Activated CD4-positive, alpha-beta T cell treated with anti-CD3 and anti-CD28 coated beads, Interleukin-2, amount 50 U/mL, for 24 hours (primary cell): ENCODE results near the gene UQCRHL.
A peak's percentile ranks its signal among the peaks of the same experiment; 100 is the strongest.
"Not testable (repeated sequence)": the region's sequence is repeated elsewhere in the genome, so short reads cannot be mapped to it uniquely, and the experiment has no call there.

Source experiments
- DNase-seq, 2 donors: peaks; one replicate each; pipeline ENCODE4 v3.0.0-alpha.2; 2020; ENCODE audit warnings: low read depth in 1 of 2, low spot score in 1 of 2

The UQCRHL gene

DNA sequence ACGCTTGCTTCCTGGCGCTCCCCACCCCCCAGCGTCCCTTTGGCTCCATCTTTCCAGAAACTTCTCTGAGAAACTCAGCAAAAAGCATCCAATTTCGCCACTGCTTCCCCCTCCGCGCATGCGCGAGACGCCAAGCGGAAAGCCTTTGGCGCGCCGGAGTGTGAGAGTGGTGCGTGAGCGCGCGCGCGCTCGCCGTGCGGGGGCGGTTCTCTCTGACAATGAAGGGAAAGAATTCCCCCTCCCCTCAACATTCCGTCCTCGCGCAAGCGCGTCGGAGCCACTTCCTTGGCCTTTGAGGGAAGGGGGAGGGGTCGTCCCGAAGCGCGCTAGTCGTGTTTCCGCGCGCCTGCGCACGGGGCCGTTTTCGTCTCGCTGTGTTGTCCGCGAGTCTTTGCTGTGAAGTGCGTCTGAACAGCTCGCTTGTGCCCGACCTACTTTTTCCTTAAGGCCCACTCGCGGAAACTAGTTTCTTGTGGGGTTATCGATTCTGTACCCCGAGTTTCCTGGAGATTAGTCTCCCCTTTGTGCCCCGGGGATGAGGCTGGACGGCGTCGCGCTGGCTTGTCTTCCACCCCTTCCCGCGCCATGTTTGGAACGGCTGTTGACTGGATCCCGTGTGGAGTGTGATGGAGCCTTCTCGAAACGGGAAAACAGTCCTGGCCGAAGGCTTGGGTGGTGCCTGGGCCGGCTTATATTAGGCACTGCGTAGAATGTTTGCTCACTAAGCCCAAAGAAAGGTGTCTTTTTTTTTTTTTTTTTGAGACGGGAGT, 28.5 kb upstream of the UQCRHL start:
- DNase-seq, result peak; percentile 99

DNA sequence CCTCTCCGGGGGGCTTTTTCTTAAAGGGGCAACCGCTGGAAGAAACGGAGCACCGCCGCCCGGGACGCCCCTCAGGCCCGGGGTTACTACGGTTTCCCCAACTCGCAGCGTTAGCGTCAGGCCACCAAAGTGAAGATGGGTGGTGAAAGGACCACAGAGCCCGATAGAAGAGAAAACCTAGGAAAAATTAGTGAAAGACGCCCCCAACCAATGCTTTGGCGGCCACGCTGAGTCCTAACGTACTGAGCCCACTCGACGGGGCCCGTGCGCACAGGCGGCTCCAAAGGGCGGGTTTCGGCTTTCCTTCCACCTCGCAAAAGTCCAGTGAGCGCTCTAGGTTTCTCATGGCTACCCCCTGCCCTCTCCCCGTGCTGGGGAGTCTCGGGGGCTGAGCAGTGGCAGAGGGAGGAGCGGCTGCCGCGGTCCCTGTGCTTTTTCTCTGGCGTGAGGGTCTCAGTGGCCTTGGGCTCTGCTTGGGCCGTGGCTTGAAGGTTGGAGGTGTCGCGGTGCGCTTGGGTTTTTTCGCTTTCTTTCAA, 27.8 kb upstream of the UQCRHL start:
- no peak for DNase-seq

DNA sequence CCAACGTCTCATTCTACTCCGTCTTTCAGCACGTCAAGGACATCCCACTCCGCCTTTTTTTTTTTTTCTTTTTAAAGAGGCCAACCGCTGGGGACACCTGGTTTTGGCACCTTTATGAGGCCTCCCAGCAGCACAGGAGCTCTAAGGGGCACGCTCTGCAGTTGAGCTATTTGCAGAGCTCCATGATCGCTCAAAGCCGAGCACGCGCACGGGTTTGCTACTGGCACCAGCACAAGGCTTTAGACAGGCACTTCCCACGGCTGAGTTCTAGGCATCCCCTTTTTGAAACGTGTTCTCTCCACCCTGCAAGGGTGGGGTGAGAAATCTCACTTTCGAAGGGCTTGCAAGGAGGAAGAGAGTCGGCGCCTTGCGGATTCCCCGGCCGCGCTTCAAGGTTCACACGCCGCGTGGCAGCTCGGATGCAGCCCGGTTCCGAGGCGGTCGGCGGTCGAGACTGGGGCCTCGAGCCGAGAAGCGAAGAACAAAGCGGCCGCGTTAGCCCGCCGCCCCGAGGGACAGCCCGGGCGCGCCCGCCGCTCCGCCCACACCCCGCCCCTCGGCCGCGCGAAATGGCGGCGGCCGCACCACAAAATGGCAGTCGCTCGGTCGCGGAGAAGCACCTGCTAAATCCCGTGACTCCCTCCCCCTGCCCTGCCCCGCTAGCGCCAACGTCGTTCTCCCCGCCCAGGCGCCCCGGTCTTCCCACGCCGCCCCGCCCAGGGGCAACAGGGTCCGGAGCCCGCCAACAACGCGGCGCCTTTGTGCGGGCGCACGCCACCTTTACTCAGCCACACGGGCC, 27.2 kb upstream of the UQCRHL start:
- DNase-seq, result peak; percentile 76 to 85

DNA sequence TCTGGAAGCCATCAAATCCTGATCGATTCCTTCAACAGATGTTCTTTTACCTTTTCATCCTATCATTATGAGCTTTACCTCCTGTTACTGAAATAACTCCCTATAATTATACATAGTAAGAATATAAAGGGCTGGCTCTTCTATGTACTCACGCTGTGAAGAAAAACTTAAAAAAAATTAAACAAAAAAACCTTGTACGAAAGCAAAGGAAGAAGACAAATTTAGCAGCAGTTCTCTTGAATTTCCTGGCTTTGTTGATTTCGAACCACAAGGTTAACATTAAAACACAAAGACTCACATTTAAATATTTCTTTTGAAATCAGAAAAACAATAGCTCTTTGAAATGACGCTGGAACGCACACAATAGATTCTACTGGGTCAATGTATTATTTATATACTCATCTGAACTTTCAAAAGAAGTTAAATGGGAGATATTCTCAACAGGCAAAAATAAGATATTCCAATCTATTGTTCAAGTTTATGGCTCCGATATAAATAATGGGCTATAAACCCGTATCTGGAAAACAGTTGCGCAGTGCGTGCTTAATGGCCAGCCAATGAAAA, 26.5 kb upstream of the UQCRHL start:
- no peak for DNase-seq

DNA sequence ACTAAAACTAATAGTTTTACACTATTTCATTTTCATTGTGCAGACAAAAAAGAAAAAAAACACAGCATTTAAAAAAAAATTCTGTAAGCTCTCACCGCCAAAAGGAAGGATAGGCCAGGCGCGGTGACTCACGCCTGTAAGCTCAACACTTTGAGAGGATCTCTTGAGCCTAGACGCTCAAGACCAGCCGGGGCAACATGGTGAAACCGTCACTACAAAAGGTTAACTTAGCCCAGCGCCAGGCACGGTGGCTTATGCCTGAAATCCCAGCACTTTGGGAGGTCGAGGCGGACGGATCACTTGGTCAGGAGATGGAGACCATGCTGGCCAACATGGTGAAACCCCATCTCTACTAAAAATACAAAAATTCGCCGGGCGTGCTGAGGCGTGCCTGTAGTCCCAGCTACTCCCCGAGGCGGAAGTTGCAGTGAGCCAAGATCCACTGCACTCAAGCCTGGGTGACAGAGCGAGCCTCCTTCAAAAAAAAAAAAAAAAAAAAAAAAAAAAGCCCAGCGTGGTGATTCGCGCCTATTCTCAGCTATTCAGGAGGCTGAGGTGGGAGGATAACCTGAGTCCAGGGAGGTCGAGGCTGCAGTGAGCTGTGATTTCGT, 25.7 kb upstream of the UQCRHL start:
- DNase-seq, result peak; percentile 15 to 36

DNA sequence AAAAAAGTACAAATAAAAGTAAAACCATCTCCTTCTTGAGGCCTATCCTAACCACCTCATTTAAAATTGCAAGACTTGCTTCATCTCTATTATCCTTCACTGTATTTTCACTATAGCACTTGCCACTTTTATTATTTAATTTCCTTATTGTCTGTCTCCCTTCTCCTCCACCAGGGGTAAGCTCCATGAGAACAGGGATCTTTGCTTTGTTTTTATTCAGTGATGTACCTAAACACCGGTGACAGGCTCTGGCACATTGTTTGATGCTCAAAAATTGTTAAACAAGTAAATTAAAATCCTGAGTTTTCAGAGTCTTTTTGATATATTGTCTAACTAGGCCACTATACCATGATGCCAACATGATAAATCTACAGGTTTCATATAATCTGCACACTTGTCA, 22.8 kb upstream of the UQCRHL start:
- no peak for DNase-seq

DNA sequence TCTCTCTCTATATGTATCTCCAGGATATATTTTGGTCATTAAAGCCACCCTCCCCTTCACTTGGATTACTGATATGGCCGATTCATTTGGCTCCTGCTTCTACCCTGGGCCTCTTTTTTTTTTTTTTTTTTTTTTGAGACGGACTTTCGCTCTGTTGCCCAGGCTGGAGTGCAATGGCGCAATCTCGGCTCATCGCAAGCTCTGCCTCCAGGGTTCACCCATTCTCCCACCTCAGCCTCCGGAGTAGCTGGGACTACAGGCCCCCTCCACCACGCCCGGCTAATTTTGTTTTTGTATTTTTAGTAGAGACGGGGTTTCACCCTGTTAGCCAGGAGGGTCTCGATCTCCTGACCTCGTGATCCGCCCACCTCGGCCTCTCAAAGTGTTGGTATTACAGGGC, 21.5 kb upstream of the UQCRHL start:
- DNase-seq, result not testable (repeated sequence)

DNA sequence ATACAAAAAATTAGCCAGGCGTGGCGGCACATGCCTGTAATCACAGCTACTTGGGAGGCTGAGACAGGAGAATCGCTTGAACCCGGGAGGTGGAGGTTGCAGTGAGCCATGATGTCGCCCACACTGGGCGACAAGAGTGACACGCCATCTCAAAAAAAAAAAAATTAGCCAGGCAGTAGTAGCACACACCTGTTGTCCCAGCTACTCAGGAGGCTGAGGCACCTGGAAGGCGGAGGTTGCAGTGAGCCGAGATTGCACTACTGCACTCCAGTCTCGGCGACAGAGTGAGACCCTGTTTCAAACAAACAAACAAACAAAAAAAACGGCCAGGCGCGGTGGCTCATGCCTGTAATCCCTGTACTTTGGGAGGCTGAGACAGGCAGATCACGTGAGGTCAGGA, 20.1 kb upstream of the UQCRHL start:
- not testable (repeated sequence) for DNase-seq

DNA sequence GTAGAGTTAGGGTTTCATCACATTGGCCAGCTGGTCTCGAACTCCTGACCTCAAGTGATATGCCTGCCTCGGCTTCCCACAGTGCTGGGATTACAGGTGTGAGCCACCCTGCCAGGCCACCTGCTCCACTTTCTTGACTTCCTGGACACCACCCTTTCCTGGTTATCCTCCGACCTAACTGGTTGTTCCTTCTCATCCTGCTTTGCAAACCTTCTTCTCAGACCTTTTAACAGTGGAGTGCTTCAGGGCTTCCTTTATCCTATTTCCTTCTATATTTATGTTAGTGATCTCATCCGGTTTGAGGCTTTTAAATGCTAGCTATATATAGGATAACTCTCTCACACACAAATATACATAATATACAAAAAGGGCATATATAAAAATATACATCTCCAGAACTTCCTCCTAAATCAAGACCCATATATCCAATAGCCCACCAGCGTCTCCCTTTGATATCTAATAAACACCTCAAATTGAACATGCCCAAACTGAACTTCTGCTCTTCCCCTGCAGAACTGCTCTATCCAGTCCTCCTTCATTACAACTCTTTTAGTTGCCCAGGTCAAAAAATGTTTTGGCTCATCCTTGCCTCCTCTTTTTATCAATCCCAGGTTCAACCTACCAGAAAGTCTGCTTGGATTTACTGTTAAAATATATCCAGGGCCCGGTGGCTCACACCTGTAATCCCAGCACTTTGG, 19.5 kb upstream of the UQCRHL start:
- DNase-seq, result no peak

DNA sequence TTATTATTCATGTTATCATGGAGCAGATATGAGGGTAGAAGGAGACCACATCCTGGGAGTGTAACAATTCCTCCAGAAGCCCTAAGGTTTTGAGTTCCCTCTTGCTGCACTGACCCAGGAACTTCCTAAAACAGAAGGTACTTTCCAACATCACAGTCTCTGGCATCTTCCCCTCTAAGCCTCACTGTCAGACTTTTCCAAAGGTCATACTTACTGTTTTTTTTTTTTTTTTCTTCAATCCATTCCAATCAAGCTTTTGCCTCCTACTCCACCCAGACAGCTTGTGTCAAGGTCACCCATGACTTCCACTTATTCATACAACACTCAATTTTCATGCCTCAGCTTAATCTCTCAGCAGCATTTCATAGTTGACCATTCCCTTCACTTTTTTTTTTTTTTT, 18.4 kb upstream of the UQCRHL start:
- no peak for DNase-seq

DNA sequence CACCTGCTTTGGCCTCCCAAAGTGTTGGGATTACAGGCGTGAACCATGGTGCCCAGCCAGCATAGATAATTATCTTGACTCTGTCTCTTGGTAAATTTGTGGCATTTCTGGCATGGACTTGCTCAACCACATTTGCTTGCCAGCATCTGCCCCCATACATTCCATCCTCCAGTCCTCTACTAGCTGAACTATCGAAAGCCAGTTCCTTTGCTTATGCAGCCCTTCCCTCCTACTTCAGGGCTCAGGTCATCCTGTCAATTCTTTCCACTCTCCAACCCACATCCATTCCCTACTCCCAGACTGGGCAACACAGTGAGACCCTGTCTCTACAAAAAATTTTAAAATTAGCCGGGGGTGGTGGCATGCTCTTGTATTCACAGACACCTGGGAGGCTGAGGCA, 13.0 kb upstream of the UQCRHL start:
- no peak for DNase-seq

DNA sequence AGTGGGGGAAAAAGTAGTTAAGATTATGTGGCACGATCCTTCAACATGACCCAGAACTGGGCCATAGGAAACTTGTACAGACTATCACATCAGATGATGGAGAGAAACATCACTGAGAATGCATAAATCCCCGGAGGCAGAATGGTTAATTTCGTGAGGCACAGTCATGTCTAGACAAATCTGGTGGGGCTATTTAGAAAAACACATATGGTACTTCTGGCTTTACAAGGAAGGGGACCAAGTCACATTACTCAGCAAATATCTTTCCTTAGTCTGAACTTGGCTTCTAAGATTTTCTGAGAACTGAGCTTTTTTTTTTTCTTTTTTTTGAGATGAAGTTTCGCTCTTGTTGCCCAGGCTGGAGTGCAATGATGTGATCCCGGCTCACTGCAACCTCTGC, 9.2 kb upstream of the UQCRHL start:
- DNase-seq, result no peak

DNA sequence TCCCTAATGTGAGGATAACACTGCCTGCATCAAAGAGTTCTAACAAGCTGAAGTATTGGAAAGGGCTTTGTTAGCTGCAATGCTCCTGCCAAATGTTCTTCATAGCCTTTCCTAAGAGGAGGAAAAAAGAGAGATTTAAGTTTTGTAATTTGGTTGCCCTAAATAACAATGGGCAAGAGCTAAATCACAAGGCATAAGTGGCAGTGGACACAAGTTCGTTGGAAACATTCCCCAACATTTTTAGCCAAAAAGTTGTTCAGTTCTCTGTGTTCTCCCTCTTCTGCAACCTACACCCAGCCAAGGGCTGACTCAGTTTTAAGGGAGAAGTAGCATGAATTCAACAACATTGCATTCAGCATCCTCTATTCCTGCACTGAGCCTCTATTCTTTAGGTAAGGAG, 2.6 kb upstream of the UQCRHL start:
- DNase-seq, result no peak

DNA sequence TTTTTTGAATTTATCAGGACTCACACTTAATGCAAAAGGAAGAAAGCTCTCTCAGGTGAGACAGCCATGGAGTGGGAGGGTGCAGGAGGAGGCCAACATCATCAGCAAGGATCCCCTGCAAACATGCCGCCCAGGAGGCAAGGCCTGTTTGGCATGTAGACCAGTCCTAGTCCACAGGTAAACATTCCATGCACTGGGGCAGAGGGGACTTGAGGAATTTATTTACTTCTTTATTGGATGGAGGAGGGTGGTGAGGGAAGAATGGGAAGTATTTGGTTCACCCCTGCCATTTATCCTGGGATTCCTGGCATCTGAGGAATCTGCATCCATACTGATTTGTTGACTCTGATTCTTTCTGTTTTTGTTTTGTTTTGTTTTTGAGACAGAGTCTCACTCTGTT, 1.5 kb upstream of the UQCRHL start:
- DNase-seq, result no peak

DNA sequence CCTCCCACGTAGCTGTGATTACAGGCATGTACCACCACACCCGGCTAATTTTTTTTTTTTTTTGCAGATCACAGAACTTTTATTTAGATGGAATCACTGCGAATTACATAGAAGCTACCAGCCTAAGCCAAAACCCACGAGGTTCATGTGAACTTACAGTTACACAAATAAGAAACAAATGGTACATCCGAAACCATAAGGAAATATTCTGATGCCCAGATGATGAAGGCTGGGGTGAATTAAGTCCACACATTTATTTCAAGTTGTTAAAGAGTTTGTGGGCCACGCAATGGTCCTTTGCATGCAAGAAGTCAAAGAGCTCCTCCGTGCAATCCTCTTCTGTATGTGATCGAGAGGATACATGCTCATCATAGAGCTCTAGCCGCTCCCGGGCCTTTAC, 328 bp downstream of the UQCRHL start:
- DNase-seq, result no peak

DNA sequence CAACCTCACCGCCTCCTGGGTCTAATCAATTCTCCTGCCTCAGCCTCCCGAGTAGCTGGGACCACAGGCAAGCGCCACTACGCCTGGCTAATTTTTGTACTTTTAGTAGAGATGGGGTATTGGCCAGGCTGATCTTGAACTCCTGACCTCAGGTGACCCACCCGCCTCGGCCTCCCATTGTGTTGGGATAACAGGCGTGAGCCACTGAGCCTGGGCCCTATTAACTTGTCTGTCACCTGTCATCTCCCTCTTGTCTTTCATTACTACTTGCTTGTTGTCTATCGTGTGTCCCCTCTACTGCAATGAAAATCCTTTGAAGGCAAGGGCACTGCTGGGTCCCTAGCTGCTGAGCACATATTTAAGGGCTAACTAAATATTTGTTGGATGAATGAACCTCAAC, 3.4 kb downstream of the UQCRHL start:
- DNase-seq, result no peak

DNA sequence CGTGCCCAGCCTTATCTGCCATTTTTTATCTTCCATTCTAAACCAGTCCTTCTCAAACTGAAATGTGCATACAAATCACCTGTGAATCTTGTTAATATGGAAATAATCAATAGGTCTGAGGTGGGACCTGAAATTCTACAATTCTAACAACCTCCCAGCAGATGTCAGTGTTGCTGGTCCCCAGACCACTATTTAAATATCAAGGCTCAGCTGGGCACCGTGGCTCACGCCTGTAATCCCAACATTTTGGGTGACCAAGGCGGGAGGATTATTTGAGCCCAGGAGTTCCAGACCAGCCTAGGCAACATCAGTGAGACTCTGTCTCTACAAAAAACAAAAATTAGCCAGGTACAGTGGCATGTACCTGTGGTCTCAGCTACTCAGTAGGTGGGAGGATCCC, 4.1 kb downstream of the UQCRHL start:
- DNase-seq, result no peak

DNA sequence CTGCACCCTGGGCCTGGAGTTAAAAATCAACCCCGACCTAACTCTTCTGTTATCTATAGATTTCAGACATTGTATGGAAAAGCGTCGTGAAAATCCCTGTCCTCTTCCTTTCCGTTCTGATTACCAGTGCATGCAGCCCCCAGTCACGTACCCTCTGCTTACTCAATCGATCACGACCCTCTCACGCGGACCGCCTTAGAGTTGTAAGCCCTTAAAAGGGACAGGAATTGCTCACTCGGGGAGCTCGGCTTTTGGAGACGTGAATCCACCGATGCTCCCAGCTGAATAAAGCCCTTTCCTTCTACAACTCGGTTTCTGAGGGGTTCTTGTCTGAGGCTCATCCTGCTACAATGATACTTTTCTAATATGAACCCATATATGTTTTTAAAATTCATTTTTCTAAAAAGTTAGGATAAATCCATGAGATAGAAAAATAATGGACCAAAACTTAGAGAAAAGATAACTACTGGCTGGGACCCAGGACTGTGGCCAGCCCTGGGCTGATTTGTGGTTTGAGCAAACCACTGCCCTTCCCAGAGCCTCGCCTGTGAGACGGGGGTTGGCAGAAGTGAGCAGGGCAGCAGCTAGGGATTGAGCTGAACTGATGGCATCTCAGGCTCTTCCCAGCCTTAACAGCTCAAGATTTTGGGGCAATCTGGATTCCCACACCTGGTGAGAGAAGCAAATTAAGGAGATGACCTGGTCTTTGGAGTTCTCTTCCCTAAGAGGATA, 5.0 kb downstream of the UQCRHL start:
- DNase-seq, result no peak

DNA sequence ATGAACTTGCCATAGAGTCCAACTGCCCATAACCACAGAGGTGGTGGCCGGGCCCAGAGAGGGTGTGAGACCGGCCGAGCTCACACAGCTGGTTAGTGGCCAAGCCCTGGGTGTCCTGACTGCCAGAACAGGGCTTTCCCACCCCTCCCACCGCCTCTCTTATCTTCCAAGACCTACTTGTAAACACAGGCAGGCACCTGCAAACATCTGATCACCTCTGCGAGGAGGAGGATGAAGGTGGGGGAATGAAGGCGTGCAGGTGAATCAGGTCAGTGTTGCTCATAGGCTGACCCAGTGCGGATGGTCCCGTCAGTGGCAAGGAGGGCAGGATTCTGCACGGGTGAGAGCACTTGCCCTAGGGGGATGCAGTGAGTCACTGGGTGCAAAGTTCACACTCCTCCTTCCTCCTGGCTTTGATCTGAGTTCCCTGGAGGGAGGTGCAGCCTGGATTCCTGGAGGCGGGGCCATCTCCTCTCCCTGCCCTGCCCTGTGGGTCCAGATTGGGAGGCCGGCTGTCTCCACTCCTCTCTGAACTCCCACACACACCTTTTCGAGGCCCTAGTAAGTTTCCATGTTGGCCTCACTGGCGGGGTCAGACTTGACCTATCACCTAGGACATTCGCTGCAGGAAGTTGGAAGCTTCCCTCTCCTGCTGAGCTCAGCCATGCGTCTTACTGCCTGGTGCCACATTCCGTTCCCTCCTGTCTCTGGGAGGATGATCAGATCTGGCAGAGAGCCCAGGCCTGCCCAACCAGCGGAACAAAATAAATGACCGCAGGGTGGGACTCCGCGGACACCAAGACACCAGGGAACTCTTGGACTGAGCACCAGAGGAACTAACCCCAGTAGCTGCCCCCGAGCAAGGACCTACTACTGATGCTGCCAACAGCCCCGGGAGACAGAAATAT, 7.3 kb downstream of the UQCRHL start:
- DNase-seq, result no peak
